Mesothelial cell of epicardium (in vitro differentiated cells): ENCODE results near the gene CACNG7. TPM values are rescaled to one million over a fixed set of nuclear protein-coding genes. Genes with fewer than 3 reads are reported as not detected.

Experiments
- DNase-seq, 2 experiments: peaks; one replicate each; pipeline ENCODE4 v3.0.0; 2021; ENCODE audit warnings: low spot score in 2 of 2; ENCODE audit not compliant: unreplicated experiment in 2 of 2
- H3K27ac Mint-ChIP-seq: 2 replicates; pipeline ENCODE4 v1.8.0; 2021; ENCODE audit warnings: mixed read lengths
- H3K27me3 Mint-ChIP-seq: 2 replicates; pipeline ENCODE4 v1.8.0; 2021; ENCODE audit warnings: low read depth, mixed read lengths
- H3K36me3 Mint-ChIP-seq: 2 replicates; pipeline ENCODE4 v1.8.0; 2021; ENCODE audit warnings: mixed read lengths
- H3K4me1 Mint-ChIP-seq: 2 replicates; pipeline ENCODE4 v1.8.0; 2021; ENCODE audit warnings: mixed read lengths
- H3K4me3 Mint-ChIP-seq: 2 replicates; pipeline ENCODE4 v1.8.0; 2021; ENCODE audit warnings: mild to moderate bottlenecking, moderate library complexity, mixed read lengths
- H3K9me3 Mint-ChIP-seq: 2 replicates; pipeline ENCODE4 v1.8.0; 2021; ENCODE audit warnings: mixed read lengths
- CTCF ChIP-seq: fragments of 200-600 bp; sonication (generic); IDR thresholded peaks from one replicate; pipeline ENCODE4 v1.5.0; 2021; ENCODE audit warnings: antibody characterized with exemption; ENCODE audit not compliant: unreplicated experiment
- total RNA-seq: library from RNA; stranded (reverse); gene quantifications from 3 replicates; pipeline ENCODE4 v1.2.1, GENCODE V29; 2021

The CACNG7 gene
- total RNA-seq, 1 donor from 2014 or later, result 0.76 TPM

- DNase-seq, result no peak
- Mint-ChIP-seq H3K4me1 (peaks cover 5% of the 10 kb centered on the region), H3K4me3 (no peak overlapping the region), H3K27ac (no peak overlapping the region), H3K9me3 (peaks cover 4% of the 10 kb centered on the region), H3K36me3 (no peaks in the 10 kb centered on the region), H3K27me3 (peaks cover 92% of the 10 kb centered on the region)
- no peak for TF ChIP-seq CTCF
Measured at GRCh38 chr19:53960187-53960586, 51.1 kb downstream of the CACNG7 start.

GRCh38 chr19:53960886-53961285 is 51.8 kb downstream of the CACNG7 start:
- Mint-ChIP-seq H3K27ac (no peak overlapping the region), H3K4me1 (peaks cover 5% of the 10 kb centered on the region), H3K9me3 (no peaks in the 10 kb centered on the region), H3K27me3 (peaks cover 91% of the 10 kb centered on the region), H3K4me3 (no peak overlapping the region), H3K36me3 (no peaks in the 10 kb centered on the region)
- TF ChIP-seq CTCF, result no peak
- no peak for DNase-seq

- DNase-seq, result no peak
- Mint-ChIP-seq H3K9me3 (no peaks in the 10 kb centered on the region), H3K4me1 (peaks cover 5% of the 10 kb centered on the region), H3K27me3 (peaks cover 91% of the 10 kb centered on the region), H3K4me3 (no peak overlapping the region), H3K36me3 (no peaks in the 10 kb centered on the region), H3K27ac (no peak overlapping the region)
- no peak for TF ChIP-seq CTCF
Measured at GRCh38 chr19:53961523-53962356, 52.7 kb downstream of the CACNG7 start.

GRCh38 chr19:53962887-53963431 is 53.9 kb downstream of the CACNG7 start, which contains the start of gene CACNG8:
CACNG8 (plus strand) TSS chr19:53962937.
- DNase-seq, result no peak
- H3K27ac Mint-ChIP-seq, result no peak within 1 kb of the TSS
- no peak for TF ChIP-seq CTCF
- H3K9me3 Mint-ChIP-seq, result no peaks in the 10 kb centered on the region
- H3K4me1 Mint-ChIP-seq, result peaks cover 5% of the 10 kb centered on the region
- H3K27me3 Mint-ChIP-seq, result peaks cover 89% of the 10 kb centered on the region
- H3K36me3 Mint-ChIP-seq, result no peaks in the 10 kb centered on the region
- no peak within 1 kb of the TSS for H3K4me3 Mint-ChIP-seq

GRCh38 chr19:53965091-53965490 is 56.0 kb downstream of the CACNG7 start:
- Mint-ChIP-seq H3K27ac (no peak overlapping the region), H3K4me1 (peaks cover 5% of the 10 kb centered on the region), H3K4me3 (no peak overlapping the region), H3K27me3 (peaks cover 77% of the 10 kb centered on the region), H3K36me3 (no peaks in the 10 kb centered on the region), H3K9me3 (no peaks in the 10 kb centered on the region)
- TF ChIP-seq CTCF, result no peak
- no peak for DNase-seq
